Coronary artery (tissue), 2 donors: ENCODE results near the gene RNASE4.
"Not testable (repeated sequence)": the region's sequence is repeated elsewhere in the genome, so short reads cannot be mapped to it uniquely, and the experiment has no call there.

Source experiments
- DNase-seq: peaks from one replicate; pipeline ENCODE4 v3.0.0-alpha.2; 2017; ENCODE audit warnings: low spot score
- H3K27ac ChIP-seq, 2 donors: fragments of 200-600 bp; sonication (generic); one replicate each; pipeline ENCODE4 v1.5.1; 2016 to 2019
- H3K4me3 ChIP-seq: fragments of 200-600 bp; sonication (generic); 2 replicates; pipeline ENCODE4 v1.5.1; 2016; ENCODE audit warnings: mild to moderate bottlenecking, moderate library complexity
- CTCF ChIP-seq: fragments of 200-600 bp; sonication (generic); IDR thresholded peaks from one replicate; pipeline ENCODE4 v1.5.1; 2019; ENCODE audit warnings: antibody characterized with exemption

RNASE4 gene

DNA sequence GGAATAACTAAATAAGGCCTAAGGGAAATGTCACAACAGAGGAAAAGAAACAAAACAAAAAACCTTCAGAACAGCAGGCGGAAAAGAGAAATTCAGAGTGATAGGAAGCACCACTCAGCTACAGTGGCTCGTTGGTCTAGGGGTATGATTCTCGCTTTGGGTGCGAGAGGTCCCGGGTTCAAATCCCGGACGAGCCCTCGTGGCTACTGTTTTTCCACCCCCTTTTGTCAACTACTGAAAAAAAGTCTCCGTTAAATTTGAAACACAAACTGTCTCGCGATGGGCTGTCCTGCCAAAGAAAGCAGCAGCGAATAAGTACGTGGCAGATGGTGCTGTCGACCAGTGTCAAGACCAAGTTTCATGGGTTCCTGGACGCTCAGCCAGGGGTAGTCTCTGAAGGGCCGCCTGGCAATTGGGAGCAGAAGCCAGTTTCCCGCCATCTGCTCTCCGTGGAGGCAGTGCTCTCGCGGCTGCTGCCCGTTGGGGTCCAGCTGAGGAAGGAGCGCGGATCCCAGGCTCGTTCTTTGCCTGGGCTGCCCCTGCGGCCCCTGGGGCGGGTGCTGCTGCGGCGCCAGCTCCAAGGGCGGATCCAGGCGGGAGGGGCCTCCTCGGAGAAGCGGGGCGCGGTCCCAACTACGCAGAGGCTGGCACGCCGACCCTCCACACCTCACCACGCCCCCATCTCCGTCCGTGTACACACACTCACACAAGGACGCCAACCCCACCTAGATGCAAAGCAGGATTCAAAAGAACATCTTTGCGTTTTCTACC is at the start of gene RNASE4:
Gene RNASE4, plus strand, starts transcription at position 670 of the 771 bp plus-strand sequence. CDS start 14,812 bp downstream, outside the sequence.
- peak within 1 kb of the TSS; percentile 91 for H3K4me3 ChIP-seq
- peak within 1 kb of the TSS; percentile 100 for H3K27ac ChIP-seq
- TF ChIP-seq CTCF: no peak
- DNase-seq: peak; percentile 91

GRCh38 chr14:20641591-20641990 is 42.8 kb upstream of the RNASE4 start, which contains the start of gene OR6S1:
Gene OR6S1 (minus strand): TSS chr14:20641691. CDS start chr14:20641691, 0 bp downstream.
- TF ChIP-seq CTCF: no peak
- H3K27ac ChIP-seq: no peak within 1 kb of the TSS
- H3K4me3 ChIP-seq: no peak within 1 kb of the TSS
- DNase-seq: no peak

DNA sequence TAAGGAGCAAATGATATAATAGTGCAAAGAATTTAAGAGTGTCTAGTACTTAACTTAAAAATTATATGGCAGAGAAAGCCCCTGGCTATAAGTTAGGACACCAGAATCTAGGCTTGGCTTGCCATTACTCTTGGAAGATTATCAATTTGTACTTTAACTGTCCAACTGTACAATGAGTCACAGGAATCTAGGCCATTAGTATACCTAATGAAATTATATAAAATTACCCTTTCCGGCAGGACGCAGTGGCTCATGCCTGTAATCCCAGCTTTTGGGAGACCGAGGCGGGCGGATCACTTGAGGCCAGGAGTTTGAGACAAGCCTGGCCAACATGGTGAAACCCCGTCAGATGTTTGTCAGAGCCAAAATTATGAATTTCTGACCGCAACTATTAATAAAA is 42.2 kb upstream of the RNASE4 start:
- no peak overlapping the region for H3K4me3 ChIP-seq
- DNase-seq: no peak
- TF ChIP-seq CTCF: no peak
- no peak overlapping the region for H3K27ac ChIP-seq

DNA sequence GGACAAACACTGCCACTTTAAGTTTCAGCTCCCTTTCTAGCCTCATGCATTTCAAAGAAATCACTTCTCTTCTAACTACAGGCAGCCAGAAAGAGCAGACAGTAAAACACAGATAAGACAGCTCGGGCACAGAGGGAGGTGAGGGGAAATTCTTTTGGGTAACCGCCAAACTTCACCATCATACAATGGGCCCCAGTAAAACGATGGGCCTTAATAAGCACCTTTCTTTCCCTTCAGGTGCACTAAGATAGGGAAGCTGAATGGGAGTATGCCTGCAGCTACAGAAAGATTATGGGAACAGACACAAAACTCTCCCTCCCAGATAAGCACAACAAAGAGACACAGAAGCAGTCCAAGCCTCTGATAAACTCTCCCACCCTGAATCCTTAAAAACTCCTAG is 41.6 kb upstream of the RNASE4 start:
- DNase-seq, H3K4me3 ChIP-seq, H3K27ac ChIP-seq: not testable (repeated sequence)

DNA sequence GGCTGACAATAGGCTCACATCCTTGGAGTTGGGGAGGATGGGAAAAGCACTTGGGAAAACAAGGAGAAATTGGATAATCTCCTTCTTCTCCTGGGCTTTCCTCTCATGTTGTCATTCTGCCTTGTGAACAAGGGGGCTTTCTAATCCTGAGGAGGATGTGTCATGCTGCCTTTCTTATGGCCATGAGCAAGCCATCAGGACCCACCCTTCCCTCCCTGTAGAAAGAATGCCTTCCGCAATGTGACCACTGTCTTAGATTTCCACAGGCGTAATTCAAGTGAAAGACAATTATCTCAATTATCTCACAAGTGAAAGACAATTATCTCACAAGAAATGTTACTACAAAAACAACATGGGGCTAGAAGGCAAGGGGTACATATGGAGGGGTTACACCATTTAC is 39.8 kb upstream of the RNASE4 start:
- no peak for TF ChIP-seq CTCF
- no peak for DNase-seq
- H3K27ac ChIP-seq: no peak overlapping the region
- no peak overlapping the region for H3K4me3 ChIP-seq

DNA sequence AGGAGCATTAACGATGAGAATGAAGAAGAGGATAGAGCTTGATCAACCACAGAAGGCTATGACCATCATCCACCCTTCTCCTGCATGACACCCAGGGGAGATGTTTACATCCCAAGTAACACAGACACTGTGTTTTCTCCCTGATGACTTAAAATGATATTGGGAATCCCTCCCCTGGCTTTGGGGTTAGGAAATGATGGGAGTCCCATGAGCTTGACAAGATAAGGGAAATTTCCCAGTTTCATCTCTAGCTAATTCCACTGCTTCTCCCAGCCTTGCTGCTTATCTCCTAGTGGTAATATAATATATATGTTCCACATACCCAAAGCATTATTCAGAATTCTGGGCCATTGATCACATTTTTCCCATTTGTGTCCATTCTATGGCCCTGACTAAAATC is 38.9 kb upstream of the RNASE4 start:
- no peak for DNase-seq
- Histone ChIP-seq H3K27ac (no peak overlapping the region), H3K4me3 (no peak overlapping the region)
- no peak for TF ChIP-seq CTCF

- no peak for TF ChIP-seq CTCF
- Histone ChIP-seq H3K4me3 (peak overlapping the region; percentile 23), H3K27ac (no peak overlapping the region)
- peak; percentile 36 for DNase-seq
These were observed 31.1 kb upstream of the RNASE4 start for GRCh38 chr14:20652996-20653975.
